AG04449 (cell line): ENCODE data around the gene CEP72.
"Not testable (repeated sequence)": the region's sequence is repeated elsewhere in the genome, so short reads cannot be mapped to it uniquely, and the experiment has no call there.

Source experiments
- CTCF ChIA-PET: fragments of 350-600 bp; formaldehyde crosslinking; extraction: SDS; loops from one replicate; lab custom pipeline; 2021; ENCODE audit warnings: antibody characterized with exemption; lab: Yijun Ruan, JAX
- POLR2A ChIA-PET: fragments of 400-600, 350-600 bp; formaldehyde crosslinking; extraction: SDS; loops from one replicate; lab custom pipeline; 2020; ENCODE audit warnings: antibody characterized with exemption, inconsistent platforms; lab: Yijun Ruan, JAX
- DNase-seq: peaks from one replicate; pipeline ENCODE4 v3.0.0-alpha.2; 2010; ENCODE audit warnings: low read depth, low spot score
- H3K4me3 ChIP-seq: 2 replicates; pipeline ENCODE4 v1.5.1; 2011; ENCODE audit warnings: low read depth, mild to moderate bottlenecking, control low read depth, low read length
- CTCF ChIP-seq: IDR thresholded peaks from one replicate; pipeline ENCODE4 v1.5.1; 2011; ENCODE audit warnings: mild to moderate bottlenecking, moderate library complexity, low read length, control low read depth, inconsistent platforms; ENCODE audit not compliant: insufficient read depth; ENCODE audit errors: missing control alignments

CEP72 gene

GRCh38 chr5:627840-628239 lies 15.7 kb downstream of the CEP72 start:
- DNase-seq: no peak
- ChIA-PET POLR2A (no interaction called here), CTCF (interaction anchor here (1.0 kb wide), 1 partner anchor 311 kb away, joined by 3 read pairs; no protein-coding TSS in a partner anchor)
- H3K4me3 ChIP-seq: no peak overlapping the region
- TF ChIP-seq CTCF: no peak

- CTCF ChIA-PET: not testable (repeated sequence)
These were observed 16.4 kb downstream of the CEP72 start for GRCh38 chr5:628351-629205.

GRCh38 chr5:633501-633955 lies 21.4 kb downstream of the CEP72 start:
- no peak overlapping the region for H3K4me3 ChIP-seq
- no peak for DNase-seq
- ChIA-PET POLR2A (no interaction called here), CTCF (interaction anchor here (2.4 kb wide), 1 partner anchor 10 kb away, joined by 6 read pairs; no protein-coding TSS in a partner anchor)
- TF ChIP-seq CTCF: no peak

More at GRCh38 chr5:628351-629205, 16.4 kb downstream of the CEP72 start:
- H3K4me3 ChIP-seq, POLR2A ChIA-PET, DNase-seq: not testable (repeated sequence)

- ChIA-PET POLR2A (no interaction called here), CTCF (interaction anchor here (1.4 to 2.4 kb wide), 2 partner anchors 9 to 187 kb away, joined by 3 to 6 read pairs; no protein-coding TSS in a partner anchor)
- no peak for DNase-seq
- TF ChIP-seq CTCF: no peak
- no peak overlapping the region for H3K4me3 ChIP-seq
These were observed 22.1 kb downstream of the CEP72 start for GRCh38 chr5:634191-634590.

- no peak for TF ChIP-seq CTCF
- ChIA-PET CTCF (interaction anchor here (1.4 to 2.4 kb wide), 2 partner anchors 8 to 189 kb away, joined by 3 to 6 read pairs; no protein-coding TSS in a partner anchor), POLR2A (no interaction called here)
- no peak overlapping the region for H3K4me3 ChIP-seq
- DNase-seq: no peak
These were observed 23.3 kb downstream of the CEP72 start for GRCh38 chr5:635306-636055.

GRCh38 chr5:636951-637350 lies 24.8 kb downstream of the CEP72 start:
- CTCF ChIA-PET: no interaction called here
- POLR2A ChIA-PET: no interaction called here
- no peak for TF ChIP-seq CTCF
- H3K4me3 ChIP-seq: no peak overlapping the region
- DNase-seq: no peak
